Panc1 (cell line): ENCODE measurements around the gene RAB3GAP2.

Experiments
- CTCF ChIP-seq: fragments of 450-650 bp; IDR thresholded peaks from 2 replicates; pipeline ENCODE4 v1.5.1; 2017; ENCODE audit warnings: mild to moderate bottlenecking
- POLR2AphosphoS5 ChIP-seq: IDR thresholded peaks from 2 replicates; pipeline ENCODE4 v1.6.1; 2012; ENCODE audit warnings: mild to moderate bottlenecking, low read depth, low read length, moderate library complexity
- TCF7L2 ChIP-seq: IDR thresholded peaks from 2 replicates; pipeline ENCODE4 v1.6.1; 2011; ENCODE audit warnings: mild to moderate bottlenecking, low read depth, low read length, inconsistent platforms
- TF ChIP-seq, protein P1 (sequence below), 2 experiments: IDR thresholded peaks; 2 replicates each; pipeline ENCODE4 v1.6.1; 2011 to 2012; ENCODE audit warnings: low read depth in 2 of 2, control low read depth in 1 of 2, low read length in 1 of 2, mild to moderate bottlenecking in 1 of 2, moderate library complexity in 1 of 2; ENCODE audit not compliant: insufficient read depth in 1 of 2

DNA sequence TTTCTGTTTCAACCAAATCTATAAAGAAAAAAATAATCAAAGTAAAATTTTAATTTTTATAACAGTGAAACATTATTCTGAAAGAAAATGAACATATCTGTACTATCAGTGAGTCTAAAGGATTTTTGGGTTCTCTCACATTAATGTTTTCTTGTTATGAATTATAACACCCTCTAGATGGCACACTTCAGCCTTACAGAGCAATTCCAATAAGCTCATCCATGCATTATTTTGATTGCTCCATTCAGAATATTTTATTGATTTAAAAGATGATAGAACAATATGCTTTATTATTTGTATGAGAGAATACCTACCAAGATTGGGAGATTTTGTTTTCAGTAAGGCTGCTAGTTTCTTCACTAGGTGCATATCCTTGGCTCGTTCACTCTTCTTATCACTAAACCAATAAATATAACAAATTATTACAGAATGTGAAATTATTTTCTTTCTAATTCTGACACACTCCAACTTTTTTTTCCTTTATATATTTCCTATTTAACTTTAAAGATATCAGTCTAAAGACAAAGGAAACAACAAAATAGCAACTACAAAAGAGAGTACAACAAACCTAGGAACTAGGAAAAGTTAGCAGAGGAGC, 82.4 kb downstream of the RAB3GAP2 start:
- peak; percentile 70; the same call in 1 of the 2 replicates for TF ChIP-seq CTCF
- TF ChIP-seq, protein P1, sequence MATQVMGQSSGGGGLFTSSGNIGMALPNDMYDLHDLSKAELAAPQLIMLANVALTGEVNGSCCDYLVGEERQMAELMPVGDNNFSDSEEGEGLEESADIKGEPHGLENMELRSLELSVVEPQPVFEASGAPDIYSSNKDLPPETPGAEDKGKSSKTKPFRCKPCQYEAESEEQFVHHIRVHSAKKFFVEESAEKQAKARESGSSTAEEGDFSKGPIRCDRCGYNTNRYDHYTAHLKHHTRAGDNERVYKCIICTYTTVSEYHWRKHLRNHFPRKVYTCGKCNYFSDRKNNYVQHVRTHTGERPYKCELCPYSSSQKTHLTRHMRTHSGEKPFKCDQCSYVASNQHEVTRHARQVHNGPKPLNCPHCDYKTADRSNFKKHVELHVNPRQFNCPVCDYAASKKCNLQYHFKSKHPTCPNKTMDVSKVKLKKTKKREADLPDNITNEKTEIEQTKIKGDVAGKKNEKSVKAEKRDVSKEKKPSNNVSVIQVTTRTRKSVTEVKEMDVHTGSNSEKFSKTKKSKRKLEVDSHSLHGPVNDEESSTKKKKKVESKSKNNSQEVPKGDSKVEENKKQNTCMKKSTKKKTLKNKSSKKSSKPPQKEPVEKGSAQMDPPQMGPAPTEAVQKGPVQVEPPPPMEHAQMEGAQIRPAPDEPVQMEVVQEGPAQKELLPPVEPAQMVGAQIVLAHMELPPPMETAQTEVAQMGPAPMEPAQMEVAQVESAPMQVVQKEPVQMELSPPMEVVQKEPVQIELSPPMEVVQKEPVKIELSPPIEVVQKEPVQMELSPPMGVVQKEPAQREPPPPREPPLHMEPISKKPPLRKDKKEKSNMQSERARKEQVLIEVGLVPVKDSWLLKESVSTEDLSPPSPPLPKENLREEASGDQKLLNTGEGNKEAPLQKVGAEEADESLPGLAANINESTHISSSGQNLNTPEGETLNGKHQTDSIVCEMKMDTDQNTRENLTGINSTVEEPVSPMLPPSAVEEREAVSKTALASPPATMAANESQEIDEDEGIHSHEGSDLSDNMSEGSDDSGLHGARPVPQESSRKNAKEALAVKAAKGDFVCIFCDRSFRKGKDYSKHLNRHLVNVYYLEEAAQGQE (IDR thresholded peaks at IDR 0.05; ENCODE audit: insufficient read depth in 1 of 2, low read depth in 2 of 2, low read length in 1 of 2), result no peak
- TF ChIP-seq POLR2AphosphoS5, result no peak
- TF ChIP-seq TCF7L2, result no peak
